Esophagus muscularis mucosa (tissue), 4 donors: ENCODE data around the gene CETN3. TPM values are rescaled to one million over a fixed set of nuclear protein-coding genes. Genes with fewer than 3 reads are reported as not detected.
"Not testable (repeated sequence)": the region's sequence is repeated elsewhere in the genome, so short reads cannot be mapped to it uniquely, and the experiment has no call there.

Source experiments
- DNase-seq: peaks from one replicate; pipeline ENCODE4 v3.0.0-alpha.2; 2017; ENCODE audit errors: extremely low spot score
- H3K27ac ChIP-seq, 4 donors: fragments of 200-600 bp; sonication (generic); replicated peaks in 1 of 4; 1 replicate in 3 of 4; 2 replicates in 1 of 4; pipeline ENCODE4 v1.5.1; 2016 to 2019; ENCODE audit warnings: mild to moderate bottlenecking in 1 of 4
- H3K27me3 ChIP-seq, 4 donors: fragments of 200-600 bp; sonication (generic); one replicate each; pipeline versions ENCODE4 v1.5.1 to v1.6.0; 2016 to 2019
- H3K36me3 ChIP-seq, 4 donors: fragments of 200-600 bp; sonication (generic); one replicate each; pipeline ENCODE4 v1.5.1; 2016 to 2019
- H3K4me1 ChIP-seq, 4 donors: fragments of 200-600 bp; sonication (generic); one replicate each; pipeline ENCODE4 v1.5.1; 2016 to 2019
- H3K4me3 ChIP-seq, 4 donors: fragments of 200-600 bp; sonication (generic); 1 replicate in 2 of 4; 2 replicates in 2 of 4; pipeline ENCODE4 v1.5.1; 2016 to 2019; ENCODE audit warnings: mild to moderate bottlenecking in 4 of 4, moderate library complexity in 1 of 4
- H3K9me3 ChIP-seq, 4 donors: fragments of 200-600 bp; sonication (generic); 1 replicate in 3 of 4; 2 replicates in 1 of 4; pipeline ENCODE4 v1.5.1; 2016 to 2019
- CTCF ChIP-seq, 3 experiments: fragments of 200-600 bp in 2 of 3; fragments of 450-650 bp in 1 of 3; sonication (generic) in 2 of 3; IDR thresholded peaks; one replicate each; pipeline ENCODE4 v1.5.1; 2017 to 2019; ENCODE audit warnings: antibody characterized with exemption in 3 of 3, mild to moderate bottlenecking in 2 of 3, moderate library complexity in 1 of 3
- EP300 ChIP-seq: sonication (generic); formaldehyde crosslinking; IDR thresholded peaks from one replicate; pipeline ENCODE4 v1.6.1; 2017; ENCODE audit warnings: antibody characterized with exemption
- POLR2A ChIP-seq: fragments of 450-650 bp; IDR thresholded peaks from one replicate; pipeline ENCODE4 v1.6.1; 2017; ENCODE audit warnings: antibody characterized with exemption, moderate library complexity, mild to moderate bottlenecking, low read depth
- POLR2AphosphoS5 ChIP-seq, 2 donors: sonication (generic); formaldehyde crosslinking; IDR thresholded peaks; one replicate each; pipeline ENCODE4 v1.6.1; 2017; ENCODE audit warnings: antibody characterized with exemption in 2 of 2
- WGBS: methylation state at CpG from one replicate; pipeline ENCODE4 v1.1.5; 2018; 5-methylcytosine and 5-hydroxymethylcytosine counted together
- intact Hi-C: fragments of 100-400 bp; cut with DNase I; formaldehyde crosslinking; loops from one replicate; pipeline ENCODE4 v1.15.1; 2023
- total RNA-seq, 4 donors: library from RNA; depleted of rRNA; stranded (reverse); fragments of >200 nt; gene quantifications; one replicate each; pipeline versions ENCODE4 v1.1.0 to v1.2.1, GENCODE V29; 2016

CETN3 gene
- total RNA-seq, 4 donors from 2014 or later, result 4.3 to 8.7 (median 6.2) TPM

- H3K4me1 ChIP-seq, result no peaks in the 10 kb centered on the region
- H3K36me3 ChIP-seq, result no peaks in the 10 kb centered on the region
- H3K27ac ChIP-seq, result no peak overlapping the region
- 60% methylated on average over 1 of the region's 1 CpG for WGBS
- intact Hi-C loops, result no loop called here
- no peaks in the 10 kb centered on the region for H3K9me3 ChIP-seq
- no peaks in the 10 kb centered on the region for H3K27me3 ChIP-seq
- DNase-seq, result no peak
- TF ChIP-seq EP300 (no peak), POLR2AphosphoS5 (IDR thresholded peaks at IDR 0.05) (no peak), POLR2A (no peak), CTCF (IDR thresholded peaks at IDR 0.05) (no peak)
- no peak overlapping the region for H3K4me3 ChIP-seq
Measured at GRCh38 chr5:90344689-90345088, 64.9 kb downstream of the CETN3 start.

DNA sequence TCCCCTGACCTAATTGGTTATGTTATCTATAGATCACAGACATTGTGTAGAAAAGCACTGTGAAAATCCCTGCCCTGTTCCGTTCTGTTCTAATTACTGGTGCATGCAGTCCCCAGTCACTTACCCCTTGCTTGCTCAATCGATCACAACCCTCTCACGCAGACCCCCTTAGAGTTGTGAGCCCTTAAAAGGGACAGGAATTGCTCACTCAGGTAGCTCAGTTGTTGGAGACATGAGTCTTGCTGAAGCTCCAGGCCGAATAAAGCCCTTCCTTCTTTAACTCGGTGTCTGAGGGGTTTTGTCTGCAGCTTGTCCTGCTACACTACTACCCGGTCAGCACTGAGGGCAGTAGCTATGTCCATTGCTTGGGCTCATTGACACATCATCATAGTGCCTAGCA is 65.8 kb downstream of the CETN3 start:
- H3K27me3 ChIP-seq, result not testable (repeated sequence)

DNA sequence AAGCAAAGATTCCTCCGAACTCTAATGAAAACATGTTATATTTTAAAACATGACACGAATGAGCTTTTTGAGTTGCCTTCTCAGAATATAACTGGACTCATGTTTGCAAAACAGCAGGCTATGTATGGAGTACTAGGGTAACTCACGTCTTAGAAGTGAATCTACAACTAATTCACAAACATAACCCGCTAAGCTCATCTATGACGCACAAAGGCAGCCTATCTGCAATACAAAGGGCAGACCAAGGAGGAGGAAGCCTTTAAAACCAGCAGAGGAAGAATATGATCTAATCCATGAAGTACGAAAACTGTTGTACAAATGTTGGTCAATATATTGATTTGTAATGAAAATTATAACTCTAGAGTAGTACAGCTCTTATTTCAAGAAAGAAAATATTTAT is 67.0 kb downstream of the CETN3 start:
- no peaks in the 10 kb centered on the region for H3K9me3 ChIP-seq
- H3K36me3 ChIP-seq, result no peaks in the 10 kb centered on the region
- DNase-seq, result no peak
- no peaks in the 10 kb centered on the region for H3K27me3 ChIP-seq
- 77% methylated on average over 6 of the region's 6 CpGs for WGBS
- H3K27ac ChIP-seq, result no peak overlapping the region
- TF ChIP-seq POLR2AphosphoS5 (IDR thresholded peaks at IDR 0.05) (no peak), POLR2A (no peak), CTCF (IDR thresholded peaks at IDR 0.05) (no peak), EP300 (no peak)
- intact Hi-C loops, result no loop called here
- H3K4me1 ChIP-seq, result no peaks in the 10 kb centered on the region
- no peak overlapping the region for H3K4me3 ChIP-seq

More for the DNA sequence above, 65.8 kb downstream of the CETN3 start:
- intact Hi-C loops, H3K4me1 ChIP-seq, H3K4me3 ChIP-seq, DNase-seq, H3K36me3 ChIP-seq, H3K9me3 ChIP-seq, H3K27ac ChIP-seq: not testable (repeated sequence)
- 87% methylated on average over 6 of the region's 6 CpGs for WGBS

Other genes starting within 250 kb of the CETN3 start
- gene MBLAC2, start 65.0 kb upstream of the CETN3 start, total RNA-seq, result 1 to 10 TPM; 2.2 to 5.6 (median 4.6) TPM
- gene POLR3G, start 65.1 kb upstream of the CETN3 start, total RNA-seq, result 1 to 10 TPM in 3 of 4 donors, under 1 TPM in 1; 0.42 to 2.5 (median 1.4) TPM
- gene LYSMD3, start 119.8 kb upstream of the CETN3 start, total RNA-seq, result 10 to 100 TPM; 12.9 to 21.2 (median 16.3) TPM
- gene ADGRV1, start 149.0 kb upstream of the CETN3 start, total RNA-seq, result 1 to 10 TPM in 1 of 4 donors, under 1 TPM in 3; 0.42 to 1.4 (median 0.54) TPM